GM12891 (cell line): ENCODE measurements around the gene COL4A2.

Experiments used
- POLR2A ChIP-seq: IDR thresholded peaks from 2 replicates; pipeline ENCODE4 v1.6.1; 2011; ENCODE audit warnings: low read depth, low read length, control low read depth
- POLR2AphosphoS5 ChIP-seq: IDR thresholded peaks from 2 replicates; pipeline ENCODE4 v1.6.1; 2011; ENCODE audit warnings: low read depth, low read length, control low read depth
- SPI1 ChIP-seq: IDR thresholded peaks from 2 replicates; pipeline ENCODE4 v1.6.1; 2011; ENCODE audit warnings: low read depth, low read length, control low read depth
- TAF1 ChIP-seq: IDR thresholded peaks from 2 replicates; pipeline ENCODE4 v1.6.1; 2011; ENCODE audit warnings: low read depth, low read length, control low read depth

DNA sequence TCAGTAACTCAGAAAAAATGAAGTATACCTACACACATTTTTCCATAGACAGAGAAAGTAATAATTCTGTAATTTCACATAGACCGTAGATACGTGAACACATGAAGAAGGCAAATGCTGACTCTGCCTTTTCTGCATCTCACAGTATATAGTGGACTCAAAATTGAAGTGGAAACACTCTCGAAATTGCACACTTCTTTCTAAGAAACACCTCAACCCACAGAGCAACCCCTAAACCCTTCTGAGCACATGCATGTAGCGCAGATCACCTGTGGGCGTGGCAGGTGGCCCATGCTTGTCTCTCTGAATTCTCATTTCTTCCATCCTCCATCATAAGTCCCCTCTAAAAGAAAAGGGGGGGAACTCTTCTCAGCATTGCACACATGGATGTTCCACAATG is 34.9 kb upstream of the COL4A2 start:
- TF ChIP-seq POLR2A: no peak
- no peak for TF ChIP-seq POLR2AphosphoS5
- TF ChIP-seq TAF1: no peak
- TF ChIP-seq SPI1: no peak
